HepG2 (cell line): Measurements from ENCODE around the gene RTP2. TPM values are rescaled to one million over a fixed set of nuclear protein-coding genes. Genes with fewer than 3 reads are reported as not detected.

Experiments
- ATF7-NPFF ChIP-seq: sonication (generic); formaldehyde crosslinking; IDR thresholded peaks from 2 replicates; pipeline ENCODE4 v1.8.1; 2023; ENCODE audit warnings: mild to moderate bottlenecking, low read depth, missing genetic modification reagents, moderate library complexity
- CBX2 ChIP-seq, 2 experiments: fragments of 200-600 bp in 1 of 2; sonication (generic); formaldehyde crosslinking in 1 of 2; IDR thresholded peaks; 2 replicates each; pipeline versions ENCODE4 v1.7.0 to v1.8.1; 2018 to 2022; ENCODE audit warnings: low read depth in 2 of 2, low read length in 1 of 2, mild to moderate bottlenecking in 1 of 2, missing genetic modification reagents in 1 of 2
- DNMT3B ChIP-seq: conservative IDR thresholded peaks from 2 replicates; pipeline ENCODE4 v1.6.1; 2016; ENCODE audit warnings: missing biosample characterization, control low read depth
- FIP1L1 ChIP-seq: fragments of 200-400 bp; formaldehyde crosslinking; IDR thresholded peaks from 2 replicates; pipeline ENCODE4 v1.6.1; 2018; ENCODE audit warnings: low read depth, mild to moderate bottlenecking, low read length, moderate library complexity, borderline replicate concordance; ENCODE audit not compliant: insufficient read depth
- FOXK1 ChIP-seq: sonication (generic); formaldehyde crosslinking; IDR thresholded peaks from 2 replicates; pipeline ENCODE4 v1.4.0; 2020; ENCODE audit warnings: low read depth, missing genetic modification reagents, borderline replicate concordance
- GPN1 ChIP-seq: sonication (generic); formaldehyde crosslinking; IDR thresholded peaks from 2 replicates; pipeline ENCODE4 v1.5.1; 2020; ENCODE audit warnings: missing genetic modification reagents, borderline replicate concordance
- HOXA5 ChIP-seq: sonication (generic); formaldehyde crosslinking; IDR thresholded peaks from 2 replicates; pipeline ENCODE4 v1.4.0; 2020; ENCODE audit warnings: missing genetic modification reagents
- PAWR ChIP-seq: sonication (generic); formaldehyde crosslinking; IDR thresholded peaks from 2 replicates; pipeline ENCODE4 v1.4.0; 2020; ENCODE audit warnings: missing genetic modification reagents, mild to moderate bottlenecking, borderline replicate concordance
- PTBP1 ChIP-seq: fragments of 200-400 bp; formaldehyde crosslinking; IDR thresholded peaks from 2 replicates; pipeline ENCODE4 v1.6.1; 2018; ENCODE audit warnings: low read length, low read depth; ENCODE audit not compliant: poor library complexity, severe bottlenecking
- ZKSCAN5 ChIP-seq: sonication (generic); formaldehyde crosslinking; IDR thresholded peaks from 2 replicates; pipeline ENCODE4 v1.5.1; 2020; ENCODE audit warnings: mild to moderate bottlenecking, missing genetic modification reagents
- ZNF205 ChIP-seq: IDR thresholded peaks from 2 replicates; pipeline ENCODE4 v1.6.1; 2018; ENCODE audit warnings: missing biosample characterization, missing genetic modification reagents
- ZNF510 ChIP-seq: sonication (generic); formaldehyde crosslinking; IDR thresholded peaks from 2 replicates; pipeline ENCODE4 v1.4.0; 2020; ENCODE audit warnings: low read depth, mild to moderate bottlenecking, missing genetic modification reagents
- ZNF577 ChIP-seq: sonication (generic); formaldehyde crosslinking; IDR thresholded peaks from 2 replicates; pipeline ENCODE4 v1.4.0; 2020; ENCODE audit warnings: mild to moderate bottlenecking, low read depth, missing genetic modification reagents, borderline replicate concordance
- ZNF691 ChIP-seq: sonication (generic); formaldehyde crosslinking; IDR thresholded peaks from 2 replicates; pipeline ENCODE4 v1.4.0; 2020; ENCODE audit warnings: missing genetic modification reagents, low read depth, mild to moderate bottlenecking, borderline replicate concordance
- ZNF709 ChIP-seq: sonication (generic); formaldehyde crosslinking; IDR thresholded peaks from 2 replicates; pipeline ENCODE4 v1.5.0; 2020; ENCODE audit warnings: mild to moderate bottlenecking, missing genetic modification reagents
- polyA plus RNA-seq, 8 experiments: library from polyadenylated mRNA; depleted of rRNA in 3 of 8; stranded (reverse) in 7 of 8; unstranded in 1 of 8; fragments of >200 nt; fragmentation: Illumina TruSeq in 4 of 8; extraction: Trizol in 4 of 8; gene quantifications; 2 replicates each; pipeline versions ENCODE4 v1.2.1 to v1.2.3, GENCODE V29; 2011 to 2016; ENCODE audit warnings: low read depth in 4 of 8, missing spikeins in 1 of 8, mixed read lengths in 1 of 8; ENCODE audit not compliant: insufficient read depth in 1 of 8
- total RNA-seq, 5 experiments: library from RNA; depleted of rRNA; stranded (reverse); fragments of >200 nt; fragmentation: Illumina TruSeq; extraction: Trizol; gene quantifications; 2 replicates each; pipeline ENCODE4 v1.2.3, GENCODE V29; 2016; ENCODE audit warnings: low read depth in 1 of 5
- TF ChIP-seq, protein P1 (sequence below): sonication (generic); formaldehyde crosslinking; IDR thresholded peaks from one replicate; pipeline ENCODE4 v1.5.1; 2020; ENCODE audit warnings: mild to moderate bottlenecking, missing genetic modification reagents; ENCODE audit errors: not compliant biosample characterization
- TF ChIP-seq, protein P2 (sequence below): sonication (generic); formaldehyde crosslinking; IDR thresholded peaks from 2 replicates; pipeline ENCODE4 v1.4.0; 2020; ENCODE audit warnings: missing genetic modification reagents

Gene RTP2
- total and polyA plus RNA-seq, 2 of the 13 experiments (the other 11 are each of a cell fraction or from before 2014, with no cell fraction given), result not detected

DNA sequence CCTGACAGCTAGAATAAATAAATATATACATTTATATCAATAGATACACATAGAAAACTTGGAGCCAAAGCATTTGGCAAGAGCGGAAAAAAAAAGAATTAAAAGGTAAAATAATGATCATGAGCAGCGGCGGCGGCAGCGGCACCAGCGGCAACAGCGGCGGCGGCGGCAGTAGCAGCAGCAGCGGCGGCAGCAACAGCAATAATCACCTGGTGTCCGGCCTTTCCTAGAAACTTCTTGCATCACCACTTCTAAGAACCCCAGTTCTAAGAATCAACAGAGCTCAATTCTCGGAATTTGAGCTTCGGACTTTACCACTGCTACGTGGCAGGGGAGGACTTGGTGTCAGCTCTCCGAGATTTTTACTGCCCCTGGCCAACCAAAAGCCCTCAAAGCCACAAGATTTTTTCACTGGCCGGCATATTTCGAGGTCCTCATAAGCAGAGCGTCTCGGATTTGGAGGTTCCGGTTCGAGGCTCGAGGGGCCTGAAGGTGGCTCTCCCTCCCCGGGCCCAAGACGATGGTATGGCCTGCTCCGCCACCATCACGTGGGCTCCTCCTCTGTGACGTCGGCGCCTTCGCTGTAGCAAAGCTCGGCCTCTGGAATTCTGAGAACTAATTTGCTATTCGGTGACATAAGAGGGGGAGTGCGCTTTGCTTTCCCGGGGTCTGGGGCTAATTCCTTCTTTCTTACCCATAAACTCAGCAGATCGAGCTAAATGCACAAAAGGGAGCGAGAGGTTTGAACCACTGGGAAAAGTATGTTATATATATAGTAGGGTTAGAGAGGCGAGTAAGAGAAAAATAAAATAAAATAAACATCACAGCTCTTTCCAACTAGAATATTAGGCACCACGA is 43.1 kb upstream of the RTP2 start, which contains the start of gene BCL6 (continued):
- TF ChIP-seq, protein P1, sequence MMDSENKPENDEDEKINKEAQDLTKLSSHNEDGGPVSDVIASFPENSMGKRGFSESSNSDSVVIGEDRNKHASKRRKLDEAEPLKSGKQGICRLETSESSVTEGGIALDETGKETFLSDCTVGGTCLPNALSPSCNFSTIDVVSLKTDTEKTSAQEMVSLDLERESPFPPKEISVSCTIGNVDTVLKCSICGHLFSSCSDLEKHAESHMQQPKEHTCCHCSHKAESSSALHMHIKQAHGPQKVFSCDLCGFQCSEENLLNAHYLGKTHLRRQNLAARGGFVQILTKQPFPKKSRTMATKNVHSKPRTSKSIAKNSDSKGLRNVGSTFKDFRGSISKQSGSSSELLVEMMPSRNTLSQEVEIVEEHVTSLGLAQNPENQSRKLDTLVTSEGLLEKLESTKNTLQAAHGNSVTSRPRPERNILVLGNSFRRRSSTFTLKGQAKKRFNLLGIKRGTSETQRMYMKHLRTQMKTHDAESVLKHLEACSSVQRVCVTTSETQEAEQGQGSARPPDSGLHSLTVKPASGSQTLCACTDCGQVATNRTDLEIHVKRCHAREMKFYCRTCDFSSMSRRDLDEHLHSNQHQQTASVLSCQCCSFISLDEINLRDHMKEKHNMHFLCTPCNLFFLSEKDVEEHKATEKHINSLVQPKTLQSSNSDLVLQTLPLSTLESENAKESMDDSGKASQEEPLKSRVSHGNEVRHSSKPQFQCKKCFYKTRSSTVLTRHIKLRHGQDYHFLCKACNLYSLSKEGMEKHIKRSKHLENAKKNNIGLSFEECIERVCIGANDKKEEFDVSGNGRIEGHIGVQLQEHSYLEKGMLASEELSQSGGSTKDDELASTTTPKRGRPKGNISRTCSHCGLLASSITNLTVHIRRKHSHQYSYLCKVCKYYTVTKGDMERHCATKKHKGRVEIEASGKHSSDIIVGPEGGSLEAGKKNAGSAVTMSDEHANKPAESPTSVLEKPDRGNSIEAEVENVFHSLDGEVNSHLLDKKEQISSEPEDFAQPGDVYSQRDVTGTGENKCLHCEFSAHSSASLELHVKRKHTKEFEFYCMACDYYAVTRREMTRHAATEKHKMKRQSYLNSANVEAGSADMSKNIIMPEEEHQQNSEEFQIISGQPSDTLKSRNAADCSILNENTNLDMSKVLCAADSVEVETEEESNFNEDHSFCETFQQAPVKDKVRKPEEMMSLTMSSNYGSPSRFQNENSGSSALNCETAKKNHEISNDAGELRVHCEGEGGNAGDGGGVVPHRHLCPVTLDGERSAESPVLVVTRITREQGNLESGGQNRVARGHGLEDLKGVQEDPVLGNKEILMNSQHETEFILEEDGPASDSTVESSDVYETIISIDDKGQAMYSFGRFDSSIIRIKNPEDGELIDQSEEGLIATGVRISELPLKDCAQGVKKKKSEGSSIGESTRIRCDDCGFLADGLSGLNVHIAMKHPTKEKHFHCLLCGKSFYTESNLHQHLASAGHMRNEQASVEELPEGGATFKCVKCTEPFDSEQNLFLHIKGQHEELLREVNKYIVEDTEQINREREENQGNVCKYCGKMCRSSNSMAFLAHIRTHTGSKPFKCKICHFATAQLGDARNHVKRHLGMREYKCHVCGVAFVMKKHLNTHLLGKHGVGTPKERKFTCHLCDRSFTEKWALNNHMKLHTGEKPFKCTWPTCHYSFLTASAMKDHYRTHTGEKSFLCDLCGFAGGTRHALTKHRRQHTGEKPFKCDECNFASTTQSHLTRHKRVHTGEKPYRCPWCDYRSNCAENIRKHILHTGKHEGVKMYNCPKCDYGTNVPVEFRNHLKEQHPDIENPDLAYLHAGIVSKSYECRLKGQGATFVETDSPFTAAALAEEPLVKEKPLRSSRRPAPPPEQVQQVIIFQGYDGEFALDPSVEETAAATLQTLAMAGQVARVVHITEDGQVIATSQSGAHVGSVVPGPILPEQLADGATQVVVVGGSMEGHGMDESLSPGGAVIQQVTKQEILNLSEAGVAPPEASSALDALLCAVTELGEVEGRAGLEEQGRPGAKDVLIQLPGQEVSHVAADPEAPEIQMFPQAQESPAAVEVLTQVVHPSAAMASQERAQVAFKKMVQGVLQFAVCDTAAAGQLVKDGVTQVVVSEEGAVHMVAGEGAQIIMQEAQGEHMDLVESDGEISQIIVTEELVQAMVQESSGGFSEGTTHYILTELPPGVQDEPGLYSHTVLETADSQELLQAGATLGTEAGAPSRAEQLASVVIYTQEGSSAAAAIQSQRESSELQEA (CRISPR knock-in tag), result no peak
- TF ChIP-seq ZNF205 (CRISPR knock-in tag) (peak; percentile 48; the same call in 1 of the 2 replicates), ZNF577 (CRISPR knock-in tag) (no peak), PAWR (CRISPR knock-in tag) (no peak), ZNF691 (CRISPR knock-in tag) (0 out of 2 replicates have a peak, but pooled peaks have one; percentile 18), PTBP1 (no peak), FOXK1 (CRISPR knock-in tag) (peak; percentile 93), HOXA5 (peak; percentile 87), GPN1 (CRISPR knock-in tag) (no peak), ZNF709 (CRISPR knock-in tag) (no peak), FIP1L1 (0 out of 2 replicates have a peak, but pooled peaks have one; percentile 2), ZKSCAN5 (CRISPR knock-in tag) (no peak), CBX2 (IDR thresholded peaks at IDR 0.05; ENCODE audit: low read depth, low read length) (no peak), CBX2 (CRISPR knock-in tag; IDR thresholded peaks at IDR 0.05; ENCODE audit: low read depth) (no peak), DNMT3B (CRISPR knock-in tag) (peak; percentile 63), ZNF510 (CRISPR knock-in tag) (peak; percentile 77), ATF7-NPFF (CRISPR knock-in tag) (no peak)
- TF ChIP-seq, protein P2, sequence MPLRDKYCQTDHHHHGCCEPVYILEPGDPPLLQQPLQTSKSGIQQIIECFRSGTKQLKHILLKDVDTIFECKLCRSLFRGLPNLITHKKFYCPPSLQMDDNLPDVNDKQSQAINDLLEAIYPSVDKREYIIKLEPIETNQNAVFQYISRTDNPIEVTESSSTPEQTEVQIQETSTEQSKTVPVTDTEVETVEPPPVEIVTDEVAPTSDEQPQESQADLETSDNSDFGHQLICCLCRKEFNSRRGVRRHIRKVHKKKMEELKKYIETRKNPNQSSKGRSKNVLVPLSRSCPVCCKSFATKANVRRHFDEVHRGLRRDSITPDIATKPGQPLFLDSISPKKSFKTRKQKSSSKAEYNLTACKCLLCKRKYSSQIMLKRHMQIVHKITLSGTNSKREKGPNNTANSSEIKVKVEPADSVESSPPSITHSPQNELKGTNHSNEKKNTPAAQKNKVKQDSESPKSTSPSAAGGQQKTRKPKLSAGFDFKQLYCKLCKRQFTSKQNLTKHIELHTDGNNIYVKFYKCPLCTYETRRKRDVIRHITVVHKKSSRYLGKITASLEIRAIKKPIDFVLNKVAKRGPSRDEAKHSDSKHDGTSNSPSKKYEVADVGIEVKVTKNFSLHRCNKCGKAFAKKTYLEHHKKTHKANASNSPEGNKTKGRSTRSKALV (CRISPR knock-in tag), result peak; percentile 33; the same call in 1 of the 2 replicates
